H1 (cell line): Measurements from ENCODE around the gene SCN3B. TPM values are rescaled to one million over a fixed set of nuclear protein-coding genes. Genes with fewer than 3 reads are reported as not detected.
A peak's percentile ranks its signal among the peaks of the same experiment; 100 is the strongest.

ENCODE experiments used
- CTCF ChIA-PET: fragments of 300-600 bp; sonication (Branson Sonifier 250); formaldehyde crosslinking; loops from one replicate; lab custom pipeline; 2021; ENCODE audit not compliant: partially characterized antibody; lab: Charles Lee
- POLR2A ChIA-PET: fragments of 300-600 bp; sonication (Branson Sonifier 250); formaldehyde crosslinking; loops from one replicate; lab custom pipeline; 2021; ENCODE audit warnings: inconsistent platforms; ENCODE audit not compliant: partially characterized antibody; lab: Charles Lee
- DNase-seq, 2 experiments: peaks; one replicate each; pipeline versions ENCODE4 v3.0.0 to v3.0.0-alpha.2; 2010 to 2022; ENCODE audit warnings: low spot score in 2 of 2, low read depth in 1 of 2, mixed read lengths in 1 of 2
- FAIRE-seq: peaks from 2 replicates; lab custom pipeline; 2011; peaks lifted over from hg19 to GRCh38; lab: Jason Lieb, UNC
- H2AFZ ChIP-seq: 2 replicates; pipeline ENCODE4 v1.8.1; 2012; ENCODE audit warnings: low read length, inconsistent platforms
- H2AK5ac ChIP-seq: 2 replicates; pipeline ENCODE4 v1.6.1; 2013; ENCODE audit warnings: low read depth, low read length
- H2BK120ac ChIP-seq: replicated peaks from 2 replicates; pipeline ENCODE3; 2013; ENCODE audit warnings: low read depth, low read length, inconsistent platforms
- H2BK12ac ChIP-seq: 2 replicates; pipeline ENCODE4 v1.6.1; 2013; ENCODE audit warnings: low read depth, low read length
- H2BK15ac ChIP-seq: 2 replicates; pipeline ENCODE4 v1.6.1; 2013; ENCODE audit warnings: low read length
- H2BK20ac ChIP-seq: 2 replicates; pipeline ENCODE4 v1.6.1; 2013; ENCODE audit warnings: low read length
- H2BK5ac ChIP-seq: 2 replicates; pipeline ENCODE4 v1.6.1; 2013; ENCODE audit warnings: low read depth, low read length
- H3K14ac ChIP-seq: 2 replicates; pipeline ENCODE4 v1.6.1; 2013; ENCODE audit warnings: inconsistent platforms; ENCODE audit not compliant: insufficient read length
- H3K18ac ChIP-seq: 2 replicates; pipeline ENCODE4 v1.6.1; 2013; ENCODE audit warnings: low read length; ENCODE audit errors: extremely low read depth
- H3K23ac ChIP-seq: 2 replicates; pipeline ENCODE4 v1.6.1; 2013; ENCODE audit warnings: inconsistent platforms; ENCODE audit not compliant: insufficient read length
- H3K23me2 ChIP-seq: 2 replicates; pipeline ENCODE4 v1.6.1; 2013; ENCODE audit warnings: low read depth, low read length
- H3K27ac ChIP-seq: 2 replicates; pipeline ENCODE4 v1.6.1; 2011; ENCODE audit warnings: low read depth, low read length, inconsistent platforms
- H3K27me3 ChIP-seq, 4 experiments: replicated peaks in 1 of 4; 1 replicate in 1 of 4; 2 replicates in 3 of 4; pipeline versions ENCODE4 v1.6.1 to v1.8.1; 2011 to 2013; ENCODE audit warnings: low read length in 3 of 4, mild to moderate bottlenecking in 3 of 4, inconsistent platforms in 2 of 4, mixed read lengths in 2 of 4, moderate library complexity in 1 of 4; ENCODE audit not compliant: control insufficient read depth in 3 of 4, insufficient read depth in 3 of 4; ENCODE audit errors: extremely low read depth in 1 of 4
- H3K36me3 ChIP-seq, 4 experiments: 2 replicates each; pipeline versions ENCODE4 v1.6.1 to v1.8.1; 2011 to 2013; ENCODE audit warnings: mild to moderate bottlenecking in 4 of 4, low read length in 3 of 4, moderate library complexity in 2 of 4, control low read depth in 1 of 4, inconsistent platforms in 1 of 4; ENCODE audit not compliant: insufficient read depth in 4 of 4, control insufficient read depth in 2 of 4
- H3K4ac ChIP-seq: replicated peaks from 2 replicates; pipeline ENCODE3; 2013; ENCODE audit warnings: low read length, low read depth, mixed read lengths, inconsistent platforms; ENCODE audit not compliant: insufficient read length
- H3K4me1 ChIP-seq, 4 experiments: replicated peaks in 1 of 4; 1 replicate in 1 of 4; 2 replicates in 3 of 4; pipeline versions ENCODE4 v1.6.1 to v1.8.1; 2011 to 2013; ENCODE audit warnings: low read length in 3 of 4, inconsistent platforms in 2 of 4, mixed read lengths in 1 of 4; ENCODE audit not compliant: insufficient read depth in 4 of 4, control insufficient read depth in 3 of 4
- H3K4me2 ChIP-seq, 2 experiments: 2 replicates each; pipeline versions ENCODE4 v1.6.1 to v1.8.1; 2011 to 2013; ENCODE audit warnings: low read depth in 2 of 2, low read length in 2 of 2, control low read depth in 1 of 2, inconsistent platforms in 1 of 2, mild to moderate bottlenecking in 1 of 2; ENCODE audit not compliant: insufficient read depth in 1 of 2
- H3K4me3 ChIP-seq, 4 experiments: fragments of 200-600, 300-600 bp in 1 of 4; sonication (generic), shearing (Covaris generic), sonication (Bioruptor Twin) in 1 of 4; 2 replicates each; pipeline versions ENCODE4 v1.5.1 to v1.8.1; 2011 to 2016; ENCODE audit warnings: low read length in 4 of 4, low read depth in 3 of 4, control low read depth in 2 of 4, inconsistent platforms in 2 of 4, mild to moderate bottlenecking in 2 of 4, mixed read lengths in 1 of 4, moderate library complexity in 1 of 4; ENCODE audit not compliant: insufficient read depth in 2 of 4; ENCODE audit errors: extremely low read depth in 1 of 4
- H3K56ac ChIP-seq: replicated peaks from 2 replicates; pipeline ENCODE3; 2013; ENCODE audit warnings: low read depth, mild to moderate bottlenecking, mixed read lengths, low read length, inconsistent platforms; ENCODE audit not compliant: insufficient read length
- H3K79me1 ChIP-seq: 2 replicates; pipeline ENCODE4 v1.6.1; 2013; ENCODE audit warnings: low read depth, low read length, control low read depth
- H3K79me2 ChIP-seq, 2 experiments: 2 replicates each; pipeline versions ENCODE4 v1.6.1 to v1.8.1; 2012 to 2013; ENCODE audit warnings: low read length in 2 of 2, mild to moderate bottlenecking in 2 of 2, inconsistent platforms in 1 of 2; ENCODE audit not compliant: insufficient read depth in 2 of 2, control insufficient read depth in 1 of 2
- H3K9ac ChIP-seq, 4 experiments: replicated peaks in 1 of 4; 1 replicate in 1 of 4; 2 replicates in 3 of 4; pipeline versions ENCODE4 v1.6.1 to v1.8.1; 2011 to 2013; ENCODE audit warnings: low read depth in 3 of 4, low read length in 3 of 4, control low read depth in 2 of 4, mild to moderate bottlenecking in 2 of 4, moderate library complexity in 2 of 4, inconsistent platforms in 1 of 4; ENCODE audit errors: extremely low read depth in 1 of 4
- H3K9me3 ChIP-seq, 2 experiments: 2 replicates each; pipeline versions ENCODE4 v1.6.1 to v1.8.1; 2012 to 2013; ENCODE audit warnings: mild to moderate bottlenecking in 2 of 2, moderate library complexity in 2 of 2, control low read depth in 1 of 2, inconsistent platforms in 1 of 2, low read depth in 1 of 2, low read length in 1 of 2, mixed read lengths in 1 of 2; ENCODE audit not compliant: insufficient read depth in 2 of 2
- H4K20me1 ChIP-seq, 2 experiments: replicated peaks in 1 of 2; 2 replicates each; pipeline versions ENCODE3 to v1.8.1; 2011 to 2013; ENCODE audit warnings: inconsistent platforms in 2 of 2, low read length in 2 of 2, mild to moderate bottlenecking in 1 of 2; ENCODE audit not compliant: insufficient read depth in 2 of 2, control insufficient read depth in 1 of 2
- H4K5ac ChIP-seq: 2 replicates; pipeline ENCODE4 v1.6.1; 2013; ENCODE audit warnings: low read length, low read depth, mixed read lengths, inconsistent platforms; ENCODE audit not compliant: insufficient read length
- H4K8ac ChIP-seq: 2 replicates; pipeline ENCODE4 v1.8.0; 2013; ENCODE audit warnings: mild to moderate bottlenecking, moderate library complexity, low read length, inconsistent platforms; ENCODE audit not compliant: insufficient read depth; ENCODE audit errors: extremely low read depth
- H4K91ac ChIP-seq: replicated peaks from 2 replicates; pipeline ENCODE3; 2013; ENCODE audit warnings: low read length, mixed read lengths, inconsistent platforms; ENCODE audit not compliant: insufficient read length
- ASH2L ChIP-seq: fragments of 200-600, 300-600 bp; sonication (generic); IDR thresholded peaks from one replicate; pipeline ENCODE4 v1.7.1; 2017; ENCODE audit warnings: low read length
- BRCA1 ChIP-seq: IDR thresholded peaks from 2 replicates; pipeline ENCODE4 v1.6.1; 2012; ENCODE audit warnings: low read depth, low read length, improper control_type of control experiment
- CHD1 ChIP-seq: IDR thresholded peaks from 2 replicates; pipeline ENCODE4 v1.6.1; 2012; ENCODE audit warnings: low read depth, low read length, improper control_type of control experiment
- EGR1 ChIP-seq: IDR thresholded peaks from 2 replicates; pipeline ENCODE4 v1.6.1; 2011; ENCODE audit warnings: low read depth, low read length, borderline replicate concordance
- KDM4A ChIP-seq: IDR thresholded peaks from one replicate; pipeline ENCODE4 v1.7.1; 2012; ENCODE audit warnings: low read depth, mild to moderate bottlenecking, moderate library complexity, low read length, inconsistent platforms; ENCODE audit not compliant: severe bottlenecking
- PHF8 ChIP-seq: fragments of 200-600 bp; sonication (generic); conservative IDR thresholded peaks from 2 replicates; pipeline ENCODE4 v1.7.1; 2012; ENCODE audit warnings: low read depth, mild to moderate bottlenecking, inconsistent platforms, low read length, moderate library complexity
- POU5F1 ChIP-seq: IDR thresholded peaks from 2 replicates; pipeline ENCODE4 v1.6.1; 2011; ENCODE audit warnings: low read depth, mild to moderate bottlenecking, low read length, moderate library complexity
- RBBP5 ChIP-seq: IDR thresholded peaks from 2 replicates; pipeline ENCODE4 v1.7.1; 2012; ENCODE audit warnings: low read depth, mild to moderate bottlenecking, inconsistent platforms, low read length, moderate library complexity, borderline replicate concordance
- RFX5 ChIP-seq: IDR thresholded peaks from 2 replicates; pipeline ENCODE4 v1.6.1; 2011; ENCODE audit warnings: low read depth, low read length, improper control_type of control experiment, borderline replicate concordance
- TCF12 ChIP-seq: IDR thresholded peaks from 2 replicates; pipeline ENCODE4 v1.6.1; 2011; ENCODE audit warnings: low read depth, mild to moderate bottlenecking, low read length
- ZNF274 ChIP-seq: IDR thresholded peaks from 2 replicates; pipeline ENCODE4 v1.7.0; 2012; ENCODE audit warnings: low read length, borderline replicate concordance; ENCODE audit errors: extremely low read depth
- WGBS, 2 experiments: shearing (Covaris generic) in 1 of 2; methylation state at CpG; one replicate each; pipeline versions ENCODE4 v1.1.6 to v1.1.7; 2013 to 2015; ENCODE audit warnings: low lambda C conversion rate in 2 of 2, mixed read lengths in 2 of 2, inconsistent platforms in 1 of 2, low coverage in 1 of 2, missing lambda C conversion rate in 1 of 2; ENCODE audit not compliant: insufficient replicate concordance in 2 of 2, insufficient coverage in 1 of 2, insufficient read length in 1 of 2; ENCODE audit errors: extremely low coverage in 1 of 2, missing lambda C conversion rate in 1 of 2; 5-methylcytosine and 5-hydroxymethylcytosine counted together
- long read RNA-seq, 2 experiments: library from RNA in 1 of 2; library from capped mRNA in 1 of 2; stranded (forward); transcript quantifications; one replicate each; pipeline ENCODE4 v2.0.0, GENCODE V29; 2021; ENCODE audit warnings: inconsistent platforms in 1 of 2
- polyA minus RNA-seq, 3 experiments: library from RNA; depleted of rRNA, polyadenylated mRNA; stranded (reverse); fragments of >200 nt; gene quantifications; 1 replicate in 2 of 3; 2 replicates in 1 of 3; pipeline ENCODE4 v1.2.3, GENCODE V29; 2011
- polyA plus RNA-seq, 7 experiments: library from polyadenylated mRNA; depleted of rRNA in 3 of 7; stranded (reverse) in 5 of 7; unstranded in 2 of 7; fragments of >200 nt in 5 of 7; fragments of 200-250 nt in 2 of 7; gene quantifications; 1 replicate in 5 of 7; 2 replicates in 1 of 7; 4 replicates in 1 of 7; pipeline versions ENCODE4 v1.2.1 to v1.2.3, GENCODE V29; 2011 to 2013; ENCODE audit warnings: missing spikeins in 2 of 7, mixed read lengths in 2 of 7
- total RNA-seq: library from RNA; stranded (reverse); fragmentation: NEBNext Ultra II Directional; extraction: Animal tissue kit (Norgen Biotek cat#: 25700); gene quantifications from 2 replicates; pipeline ENCODE4 v1.2.1, GENCODE V29; 2021

Gene SCN3B
- 0.82 and 1.1 TPM in 2 replicates for total RNA-seq
- 0.46 and 0.67 TPM in 2 replicates for polyA plus RNA-seq (2011; rRNA removed)
- polyA plus RNA-seq (2011; cell fraction: cytosol; rRNA removed), result 0.56 TPM
- 0.43 TPM for polyA plus RNA-seq (2011; cell fraction: nucleus; rRNA removed)
- 0.37 to 0.79 TPM (median 0.56 TPM) in 4 replicates for polyA plus RNA-seq (2012, experiment 1 of 2)
- polyA plus RNA-seq (2012, experiment 2 of 2), result 0.14 TPM
- polyA plus RNA-seq (2013, experiment 1 of 2), result 0.63 TPM
- 0.64 TPM for polyA plus RNA-seq (2013, experiment 2 of 2)
- polyA minus RNA-seq (2011; rRNA and poly(A)+ RNA removed), result 0.41 and 0.61 TPM in 2 replicates
- 0.29 TPM for polyA minus RNA-seq (2011; cell fraction: cytosol; rRNA and poly(A)+ RNA removed)
- polyA minus RNA-seq (2011; cell fraction: nucleus; rRNA and poly(A)+ RNA removed), result 0.70 TPM
- long read RNA-seq, experiment 1, result 0 reads
- long read RNA-seq, experiment 2, result 0 reads

GRCh38 chr11:123654566-123655081 lies at the start of gene SCN3B:
SCN3B (minus strand) TSS chr11:123654624; CDS start chr11:123653801, 823 bp downstream.
- Histone ChIP-seq H3K9me3 (no peaks in the 10 kb centered on the region), H4K8ac (peak within 1 kb of the TSS; percentile 80), H4K91ac (no peak within 1 kb of the TSS), H3K27me3 (peaks cover 8 to 32% (median 21%) of the 10 kb centered on the region in 4 experiments), H3K4me2 (peak within 1 kb of the TSS; percentile 81 to 93), H3K27ac (no peak within 1 kb of the TSS), H4K20me1 (no peaks in the 10 kb centered on the region), H3K23me2 (peaks cover 7% of the 10 kb centered on the region; the same call in 1 of the 2 replicates), H2BK20ac (no peak within 1 kb of the TSS), H3K4me1 (peaks cover 0 to 3% (median 1%) of the 10 kb centered on the region in 4 experiments; a peak in 3 of 7 replicates), H3K9ac (peak within 1 kb of the TSS in 3 of 4 experiments; percentile 8 to 55 (median 49); a peak in 4 of 7 replicates), H3K4ac (no peak within 1 kb of the TSS), H3K4me3 (peak within 1 kb of the TSS; percentile 75 to 80 (median 78)), H3K18ac (peak within 1 kb of the TSS; percentile 52; the same call in 1 of the 2 replicates), H3K36me3 (no peaks in the 10 kb centered on the region), H2BK5ac (no peak within 1 kb of the TSS), H2BK120ac (no peak within 1 kb of the TSS), H3K79me2 (no peaks in the 10 kb centered on the region), H2AK5ac (no peak within 1 kb of the TSS), H3K14ac (no peak within 1 kb of the TSS), H4K5ac (no peak within 1 kb of the TSS), H2AFZ (peak within 1 kb of the TSS; percentile 96), H3K23ac (no peak within 1 kb of the TSS), H2BK12ac (no peak within 1 kb of the TSS), H3K79me1 (no peaks in the 10 kb centered on the region), H2BK15ac (no peak within 1 kb of the TSS), H3K56ac (no peak within 1 kb of the TSS)
- FAIRE-seq (no peak), DNase-seq (peak in 1 of 2 experiments; percentile 91)
- WGBS, 2 experiments, result 1% methylated on average over 27 of the region's 44 CpGs; no CpG with 5 or more reads in 1 of the 2 experiments
- ChIA-PET POLR2A (interaction anchor here (1.0 to 1.8 kb wide), 3 partner anchors 7 to 91 kb away, joined by 3 read pairs; no protein-coding TSS in a partner anchor), CTCF (interaction anchor here (0.9 to 11.7 kb wide), 9 partner anchors 10 to 415 kb away, joined by 3 to 197 read pairs (median 4); no protein-coding TSS in a partner anchor)
- TF ChIP-seq KDM4A (peak; percentile 87), RBBP5 (peak; percentile 58; the same call in 1 of the 2 replicates), RFX5 (no peak), ASH2L (no peak), TCF12 (no peak), EGR1 (peak; percentile 91; the same call in 1 of the 2 replicates), CHD1 (no peak), POU5F1 (no peak), ZNF274 (no peak), BRCA1 (no peak), PHF8 (0 out of 2 replicates have a peak, but pooled peaks have one; percentile 36)
